Right lobe of liver (tissue), 4 donors: ENCODE data around the gene TMEM37.

Experiments used
- POLR2A ChIP-seq: fragments of 450-650 bp; IDR thresholded peaks from one replicate; pipeline ENCODE4 v1.6.1; 2017; ENCODE audit warnings: antibody characterized with exemption, mild to moderate bottlenecking
- TF ChIP-seq, protein P1 (sequence below), 4 donors: fragments of 200-600 bp in 3 of 4; fragments of 450-650 bp in 1 of 4; IDR thresholded peaks; one replicate each; pipeline versions ENCODE4 v1.5.1 to v1.8.0; 2016 to 2022; ENCODE audit warnings: antibody characterized with exemption in 4 of 4, mild to moderate bottlenecking in 2 of 4
- donor health status: DM: no; HTN: no; CAD: no.
- donor health status: DM: no; HTN: no; CAD: no.
- donor health status: DM: no; HTN: yes; CAD: no.

DNA sequence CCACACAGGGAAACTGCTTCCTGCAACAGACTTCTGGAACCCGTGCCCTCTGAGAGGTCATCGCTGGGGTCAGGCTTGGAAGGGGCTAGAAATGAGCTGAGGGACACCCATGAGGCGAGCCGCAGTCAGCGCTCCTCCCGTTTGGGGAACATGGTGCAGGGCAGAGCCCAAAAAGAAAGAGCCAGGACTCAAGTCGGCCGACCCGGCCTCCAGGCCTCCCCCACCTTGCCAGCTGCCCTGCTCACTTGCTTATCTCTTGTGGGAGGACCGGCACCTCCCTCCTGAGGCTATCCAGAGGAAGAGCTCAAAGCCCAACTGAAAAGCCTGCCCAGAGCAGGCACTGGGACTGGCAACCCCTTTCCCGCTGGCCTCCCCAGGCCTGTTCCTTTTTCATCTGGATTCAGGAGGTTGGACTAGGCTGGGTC lies 49.1 kb downstream of the TMEM37 start:
- TF ChIP-seq POLR2A = no peak
- TF ChIP-seq, protein P1, sequence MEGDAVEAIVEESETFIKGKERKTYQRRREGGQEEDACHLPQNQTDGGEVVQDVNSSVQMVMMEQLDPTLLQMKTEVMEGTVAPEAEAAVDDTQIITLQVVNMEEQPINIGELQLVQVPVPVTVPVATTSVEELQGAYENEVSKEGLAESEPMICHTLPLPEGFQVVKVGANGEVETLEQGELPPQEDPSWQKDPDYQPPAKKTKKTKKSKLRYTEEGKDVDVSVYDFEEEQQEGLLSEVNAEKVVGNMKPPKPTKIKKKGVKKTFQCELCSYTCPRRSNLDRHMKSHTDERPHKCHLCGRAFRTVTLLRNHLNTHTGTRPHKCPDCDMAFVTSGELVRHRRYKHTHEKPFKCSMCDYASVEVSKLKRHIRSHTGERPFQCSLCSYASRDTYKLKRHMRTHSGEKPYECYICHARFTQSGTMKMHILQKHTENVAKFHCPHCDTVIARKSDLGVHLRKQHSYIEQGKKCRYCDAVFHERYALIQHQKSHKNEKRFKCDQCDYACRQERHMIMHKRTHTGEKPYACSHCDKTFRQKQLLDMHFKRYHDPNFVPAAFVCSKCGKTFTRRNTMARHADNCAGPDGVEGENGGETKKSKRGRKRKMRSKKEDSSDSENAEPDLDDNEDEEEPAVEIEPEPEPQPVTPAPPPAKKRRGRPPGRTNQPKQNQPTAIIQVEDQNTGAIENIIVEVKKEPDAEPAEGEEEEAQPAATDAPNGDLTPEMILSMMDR (IDR thresholded peaks at IDR 0.05) = no peak
